Amniotic epithelial cell (primary cell): ENCODE data around the gene STK26.
"Not testable (repeated sequence)": the region's sequence is repeated elsewhere in the genome, so short reads cannot be mapped to it uniquely, and the experiment has no call there.

Source experiments
- DNase-seq: peaks from one replicate; pipeline ENCODE4 v3.0.0-alpha.2; 2010; ENCODE audit warnings: low read depth

Gene STK26

DNA sequence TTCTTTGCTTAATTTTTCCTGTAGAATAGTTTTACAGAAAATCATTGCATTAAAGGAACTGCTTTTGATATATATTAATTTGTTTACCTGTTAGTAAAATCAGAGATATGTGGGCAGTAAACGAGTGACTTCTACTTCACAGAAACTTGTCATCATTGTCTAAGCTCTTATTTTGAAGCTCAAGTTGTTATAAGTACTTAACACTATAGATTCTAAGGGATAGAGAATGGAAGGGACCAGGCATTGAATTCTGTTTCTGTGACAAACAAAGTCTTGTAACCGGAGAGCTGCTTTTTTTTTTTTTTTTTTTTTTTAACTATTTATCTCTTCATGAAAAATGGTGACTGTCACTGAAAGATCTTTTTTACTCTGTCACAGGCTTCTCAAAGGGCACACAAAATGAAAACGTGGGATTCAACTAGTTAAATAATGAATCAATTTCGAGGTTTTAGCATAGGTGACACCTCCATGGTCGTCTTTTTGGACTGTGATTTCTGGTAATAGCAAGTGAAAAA lies 14.4 kb downstream of the STK26 start:
- no peak for DNase-seq

DNA sequence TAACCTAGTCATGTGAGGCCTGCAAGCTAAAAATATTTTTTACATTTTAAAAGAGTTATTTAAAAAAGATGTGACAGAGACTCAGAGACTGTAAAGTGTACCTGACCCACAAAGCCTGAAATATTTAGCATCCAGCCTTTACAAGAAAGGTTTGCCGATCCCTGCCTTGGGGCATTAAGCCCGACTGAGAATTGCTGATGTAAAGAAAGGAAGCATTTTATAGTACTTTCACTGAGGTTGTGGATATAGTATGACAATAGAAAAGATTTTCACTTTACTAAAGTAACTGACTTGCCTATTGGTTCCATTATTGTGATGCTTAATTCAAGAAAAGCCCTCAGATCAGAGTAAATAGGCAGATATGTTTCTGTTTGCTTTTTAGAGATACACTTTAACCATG lies 17.0 kb downstream of the STK26 start:
- no peak for DNase-seq

DNA sequence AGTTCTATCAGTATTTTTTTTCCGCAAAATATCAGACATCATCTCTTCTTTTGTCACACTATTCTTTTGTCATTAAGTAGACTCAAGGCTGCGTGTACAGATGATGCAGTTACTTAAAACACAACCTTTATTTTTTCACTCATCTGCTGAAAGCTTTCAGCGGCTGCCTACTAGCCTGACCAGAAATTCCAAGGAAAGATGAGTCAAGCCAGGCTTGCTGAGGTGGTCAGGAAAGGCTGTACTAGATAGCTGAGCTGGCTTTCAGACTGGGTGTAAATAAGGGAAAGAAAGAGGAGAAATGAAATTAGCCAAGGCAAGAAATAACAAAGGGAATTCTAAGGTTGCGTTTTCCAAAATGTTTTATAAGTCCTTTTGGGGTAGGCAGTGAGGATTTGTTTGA lies 17.9 kb downstream of the STK26 start:
- DNase-seq: peak; percentile 72

DNA sequence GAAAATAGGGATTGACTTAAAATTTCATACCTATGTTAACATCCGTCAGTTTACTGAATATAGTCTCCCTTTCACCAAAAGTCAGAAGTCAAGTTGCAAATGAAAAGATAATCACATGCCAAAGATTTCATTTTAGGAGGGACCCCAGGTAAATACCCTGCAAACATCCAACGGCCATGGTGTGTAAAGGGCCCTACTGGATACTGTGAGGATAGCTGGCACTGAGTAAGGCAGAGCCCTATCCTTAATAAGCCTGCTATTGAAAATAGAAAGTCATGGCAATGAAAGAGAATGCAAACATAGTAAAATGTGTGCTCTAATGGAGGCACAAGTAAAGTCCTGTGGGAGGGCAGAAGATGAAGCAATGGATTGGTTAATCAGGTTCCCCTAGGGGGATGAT lies 20.9 kb downstream of the STK26 start:
- no peak for DNase-seq

GRCh38 chrX:132044953-132045352 lies 21.9 kb downstream of the STK26 start:
- DNase-seq: peak; percentile 54

GRCh38 chrX:132045456-132045855 lies 22.4 kb downstream of the STK26 start:
- peak; percentile 59 for DNase-seq

DNA sequence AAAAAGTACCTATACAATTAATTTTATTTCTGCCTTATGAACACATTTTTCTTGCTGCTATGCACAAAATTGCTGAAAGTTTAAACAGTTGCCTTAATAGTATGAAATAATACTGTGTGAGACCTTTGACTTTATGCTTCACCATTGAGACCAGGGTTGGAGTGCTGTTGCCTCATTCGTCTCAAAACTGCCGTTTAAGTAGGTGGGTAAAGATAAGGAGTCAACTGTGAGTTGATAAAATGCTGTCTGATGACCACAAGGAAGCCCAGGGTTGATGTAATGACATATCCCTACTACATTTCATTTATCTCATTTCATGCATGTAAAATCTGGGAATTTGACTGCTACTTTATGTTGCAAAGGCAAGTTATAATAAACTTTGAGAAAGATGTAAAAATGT lies 23.4 kb downstream of the STK26 start:
- peak; percentile 46 for DNase-seq

DNA sequence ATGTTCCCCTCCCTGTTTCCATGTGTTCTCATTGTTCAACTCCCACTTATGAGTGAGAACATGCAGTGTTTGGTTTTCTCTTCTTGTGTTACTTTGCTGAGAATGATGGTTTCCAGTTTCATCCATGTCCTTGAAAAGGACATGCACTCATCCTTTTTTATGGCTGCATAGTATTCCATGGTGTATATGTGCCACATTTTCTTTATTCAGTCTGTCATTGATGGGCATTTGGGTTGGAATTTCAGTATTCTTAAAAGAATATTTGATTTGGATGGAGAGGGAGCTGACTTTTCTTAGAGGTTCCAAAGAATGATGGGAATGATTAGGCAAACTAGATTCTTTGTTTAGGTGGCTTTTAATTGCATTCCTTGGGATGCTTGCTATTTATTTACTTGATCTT lies 28.7 kb downstream of the STK26 start:
- not testable (repeated sequence) for DNase-seq

DNA sequence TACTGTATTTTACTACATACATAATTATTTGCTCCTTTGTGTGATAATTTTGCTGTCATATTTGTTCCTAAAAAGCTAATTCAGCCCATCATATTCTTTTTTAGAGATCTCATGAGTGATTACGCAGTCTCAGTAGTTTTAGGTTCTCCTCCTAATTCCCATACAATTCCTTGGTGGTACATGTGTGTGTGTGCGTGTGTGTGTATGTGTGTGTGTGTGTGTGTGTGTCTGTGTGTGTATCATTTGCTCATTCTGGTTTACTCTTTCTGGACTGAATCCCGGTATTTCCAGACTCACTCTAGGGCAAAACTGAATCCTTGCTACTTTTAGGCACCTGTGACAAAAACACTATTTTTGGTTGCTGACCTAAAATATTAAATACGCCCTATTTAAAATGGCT lies 34.9 kb downstream of the STK26 start:
- no peak for DNase-seq

DNA sequence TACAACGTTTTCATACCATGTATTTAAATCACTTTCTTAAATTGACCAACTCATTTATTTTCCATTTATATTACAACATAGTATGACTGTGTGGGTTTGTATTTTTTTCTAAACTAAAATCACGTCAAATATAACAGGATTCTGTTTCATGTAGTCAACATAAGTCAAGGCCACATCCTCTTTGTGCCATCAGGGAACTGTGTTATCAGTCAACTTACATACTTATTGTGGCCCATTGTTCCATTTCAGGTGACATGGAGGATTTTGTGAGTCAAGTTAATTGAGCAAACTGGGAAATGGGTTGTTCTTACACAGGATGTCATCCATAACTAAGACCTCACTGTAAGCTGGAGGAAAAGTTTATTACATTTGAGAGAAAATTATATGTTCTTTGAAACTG lies 35.9 kb downstream of the STK26 start:
- DNase-seq: no peak

DNA sequence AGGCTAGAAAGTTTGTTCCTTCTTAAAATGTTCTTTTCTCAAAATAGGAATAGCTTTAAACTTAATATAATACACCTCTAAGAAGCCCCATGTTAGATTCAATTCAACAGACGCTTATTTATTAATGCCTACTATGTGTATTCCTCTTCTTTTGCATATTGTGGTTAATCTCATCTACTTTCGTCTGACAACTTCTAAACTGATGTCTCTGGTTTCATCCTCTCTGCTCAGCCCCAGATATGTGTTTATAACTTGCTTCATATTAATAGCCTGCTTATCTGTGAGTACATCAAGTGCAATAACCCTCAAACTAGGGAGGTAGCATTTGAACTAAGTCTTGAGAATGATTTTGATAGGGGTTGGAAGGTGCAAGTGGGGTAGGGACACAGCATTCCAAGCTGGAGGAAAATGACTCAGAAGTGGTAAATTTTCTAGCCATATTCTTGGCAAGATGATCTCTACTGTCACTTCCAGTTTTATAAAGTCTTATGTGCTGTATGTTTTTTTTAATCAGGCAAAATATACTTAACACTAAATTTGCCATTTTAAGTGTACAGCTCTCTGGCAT lies 37.0 kb downstream of the STK26 start:
- peak; percentile 84 for DNase-seq

DNA sequence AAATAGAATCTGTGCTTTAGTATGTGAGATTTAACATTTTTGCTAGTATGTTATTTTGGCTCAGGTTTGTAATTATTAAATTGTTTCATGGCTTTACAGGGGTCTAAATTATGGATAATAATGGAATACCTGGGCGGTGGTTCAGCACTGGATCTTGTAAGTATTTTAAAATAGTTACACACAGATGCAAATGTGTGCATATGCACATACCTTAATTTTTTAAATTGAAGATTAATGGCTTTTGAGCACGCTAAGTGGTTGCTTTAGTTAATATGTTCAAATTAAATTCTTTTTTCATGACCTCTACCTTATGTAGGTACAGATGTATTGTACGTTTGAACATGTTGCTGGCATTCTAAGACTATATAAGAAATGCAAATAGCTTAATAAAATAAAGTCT lies 40.2 kb downstream of the STK26 start:
- no peak for DNase-seq

GRCh38 chrX:132063862-132064261 lies 40.8 kb downstream of the STK26 start:
- no peak for DNase-seq

- peak; percentile 36 for DNase-seq
Observed at GRCh38 chrX:132068405-132068804, 45.3 kb downstream of the STK26 start.

- DNase-seq: peak; percentile 22
Observed at GRCh38 chrX:132071254-132071653, 48.2 kb downstream of the STK26 start.

DNA sequence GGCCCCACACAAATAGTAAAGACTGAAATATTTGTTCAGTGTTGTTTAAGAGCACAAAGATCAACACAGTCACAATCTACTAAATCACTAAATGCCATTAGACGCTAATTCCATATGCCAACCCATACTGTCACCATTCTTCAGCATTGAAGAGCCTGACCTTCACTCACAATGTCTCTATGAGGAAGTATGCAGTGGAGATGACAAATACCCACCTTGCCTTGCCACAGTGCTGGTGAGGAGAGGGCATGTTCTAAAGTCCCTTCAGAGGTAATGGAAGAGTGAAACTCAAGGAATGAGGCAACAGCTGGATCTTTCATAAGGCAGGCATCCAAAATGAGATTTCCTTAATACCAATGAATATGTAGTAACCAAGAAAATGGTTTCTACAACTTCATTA lies 54.3 kb downstream of the STK26 start:
- no peak for DNase-seq

DNA sequence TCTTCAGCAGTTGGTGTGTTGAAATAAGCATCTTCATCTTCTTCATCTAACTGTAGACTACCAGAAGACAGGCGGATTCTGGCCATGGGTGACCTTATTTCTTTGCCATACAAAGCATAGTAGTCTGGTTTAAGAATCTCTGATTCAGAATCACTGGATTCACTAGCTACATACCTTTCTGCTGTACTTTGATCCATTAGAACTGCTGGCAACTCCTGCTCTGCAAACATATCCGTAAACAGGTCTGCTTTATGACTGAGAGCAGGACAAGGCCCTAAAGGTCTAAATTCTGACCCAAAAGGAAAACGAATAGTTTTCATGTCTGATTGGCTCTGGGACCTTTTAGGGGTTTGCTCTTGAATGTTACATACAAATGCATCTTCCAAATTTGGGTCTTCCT lies 54.8 kb downstream of the STK26 start:
- DNase-seq: no peak

DNA sequence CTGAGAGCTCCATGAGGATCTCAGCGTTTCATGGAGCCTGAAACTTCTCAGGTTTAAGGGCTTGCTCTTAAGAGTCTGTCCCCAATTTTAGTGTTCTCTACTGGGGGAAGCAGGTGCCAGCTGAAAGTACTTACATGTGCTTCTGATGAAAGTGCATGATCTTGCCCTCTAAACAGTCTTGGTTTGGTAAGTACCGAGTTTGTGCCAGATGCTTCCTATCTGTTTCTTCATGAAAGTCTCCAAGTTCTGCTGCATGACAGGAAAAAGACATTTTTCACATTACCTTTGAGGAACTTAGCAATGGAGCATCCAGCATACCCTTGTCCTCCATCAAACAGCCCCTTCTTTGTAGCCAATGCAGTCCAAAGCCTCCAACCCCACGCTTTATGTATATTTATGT lies 62.7 kb downstream of the STK26 start:
- DNase-seq: no peak

DNA sequence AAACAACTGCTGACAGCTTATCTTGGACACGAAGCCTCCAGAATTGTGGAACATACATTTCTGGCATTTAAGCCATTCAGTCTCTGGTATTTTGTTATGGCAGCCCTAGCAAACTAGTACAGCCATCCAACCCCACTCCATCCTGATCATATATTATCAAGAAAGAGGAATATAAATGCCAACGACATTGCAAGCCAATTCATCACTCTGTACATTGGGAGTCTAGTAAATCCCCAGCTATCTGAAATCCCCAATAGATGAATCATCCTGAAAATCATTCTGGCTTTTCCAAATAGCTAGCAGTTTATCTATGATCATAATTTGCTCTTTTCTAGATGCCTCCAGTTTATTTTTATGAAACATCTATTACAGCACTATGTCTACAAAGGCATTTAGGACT lies 63.6 kb downstream of the STK26 start:
- peak; percentile 29 for DNase-seq

- DNase-seq: no peak
Observed at GRCh38 chrX:132088864-132089263, 65.8 kb downstream of the STK26 start.

GRCh38 chrX:132090403-132091159 lies 67.5 kb downstream of the STK26 start:
- peak; percentile 4 for DNase-seq

DNA sequence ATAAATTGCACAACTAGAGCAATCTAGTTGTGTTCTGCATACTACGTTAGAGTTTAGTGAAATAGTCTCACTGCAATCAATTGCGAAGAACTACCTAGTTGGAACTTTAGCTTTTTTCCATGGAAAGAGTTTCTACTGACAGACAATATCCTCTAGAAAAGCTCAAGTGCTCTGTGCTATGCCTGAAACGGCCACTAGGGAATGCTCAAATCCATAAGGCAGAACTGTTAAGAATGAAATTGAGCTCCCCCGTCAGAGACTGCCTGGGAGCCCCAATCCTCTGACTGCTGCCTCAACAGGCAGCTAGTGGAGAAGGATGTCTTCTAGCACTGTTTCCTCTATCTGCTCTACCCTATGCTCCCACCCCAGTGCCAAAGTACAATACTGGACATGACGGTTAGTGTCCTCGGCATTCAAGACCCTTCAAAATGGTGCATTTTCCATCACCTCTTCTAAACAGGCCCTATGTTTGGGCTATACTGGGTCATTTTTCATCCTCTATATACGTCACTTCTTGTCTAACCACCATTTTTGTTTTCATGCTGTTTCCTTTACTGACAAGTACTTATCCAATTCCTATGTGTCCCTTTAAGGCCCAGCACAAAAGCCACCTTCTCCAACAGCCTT lies 69.5 kb downstream of the STK26 start:
- peak; percentile 62 for DNase-seq

DNA sequence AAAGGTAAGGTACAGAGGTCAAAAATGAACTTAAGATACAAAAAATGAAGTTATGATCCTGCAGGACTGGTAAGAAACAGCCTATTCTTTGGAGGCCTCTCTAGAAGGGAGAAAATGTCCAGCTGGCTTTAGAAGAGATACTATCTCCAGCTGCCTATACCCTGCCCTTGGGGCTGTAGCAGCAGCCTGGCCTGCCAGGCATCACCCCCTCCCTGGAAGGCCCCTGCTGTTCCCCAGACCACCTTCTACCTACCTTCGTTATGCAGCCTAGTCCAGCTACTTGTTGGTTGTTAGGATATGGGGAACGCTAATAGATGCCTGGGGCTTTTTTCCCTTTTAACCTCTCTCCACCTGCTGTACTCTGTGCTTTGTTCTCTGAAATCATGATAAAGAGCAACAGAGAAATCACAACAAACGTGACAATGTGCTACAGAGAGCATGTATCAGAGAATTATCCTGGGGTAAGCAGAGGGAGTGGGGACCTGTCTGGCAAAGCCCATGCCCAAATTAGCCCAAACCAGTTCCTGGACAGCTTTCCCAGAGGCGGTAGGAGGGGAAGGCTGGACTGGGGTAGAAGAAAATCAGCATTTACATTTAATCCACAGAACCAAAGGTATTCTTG lies 70.2 kb downstream of the STK26 start:
- no peak for DNase-seq
